HEK293 (cell line): ENCODE data around the gene OTUD1.

ENCODE experiments used
- CTCF ChIA-PET: fragments of 350-600 bp; formaldehyde crosslinking; extraction: SDS; loops from one replicate; lab custom pipeline; 2021; ENCODE audit warnings: antibody characterized with exemption; lab: Yijun Ruan, JAX
- POLR2A ChIA-PET: fragments of 300-600 bp; formaldehyde crosslinking; extraction: SDS; loops from one replicate; lab custom pipeline; 2020; ENCODE audit warnings: antibody characterized with exemption, inconsistent platforms; lab: Yijun Ruan, JAX
- H3K27ac ChIP-seq: fragments of 200-500 bp; sonication (Bioruptor generic); 2 replicates; pipeline ENCODE4 v1.5.1; 2014; ENCODE audit warnings: low read depth, low read length, control low read depth, inconsistent platforms; ENCODE audit errors: extremely low read depth
- H3K36me3 ChIP-seq, 2 experiments: fragments of 200-500 bp in 1 of 2; sonication (Bioruptor generic) in 1 of 2; 1 replicate in 1 of 2; 2 replicates in 1 of 2; pipeline ENCODE4 v1.5.1; 2014 to 2017; ENCODE audit warnings: inconsistent platforms in 2 of 2, low read length in 2 of 2; ENCODE audit not compliant: control insufficient read depth in 2 of 2, insufficient read depth in 1 of 2
- H3K4me1 ChIP-seq: fragments of 200-500 bp; sonication (Bioruptor generic); 2 replicates; pipeline ENCODE4 v1.5.1; 2014; ENCODE audit warnings: mild to moderate bottlenecking, low read length, inconsistent platforms; ENCODE audit not compliant: control insufficient read depth, insufficient read depth
- H3K4me3 ChIP-seq: 2 replicates; pipeline ENCODE4 v1.5.1; 2011; ENCODE audit warnings: low read depth, mild to moderate bottlenecking, control low read depth, low read length, moderate library complexity
- H3K9me3 ChIP-seq: fragments of 200-500 bp; sonication (Bioruptor generic); 2 replicates; pipeline ENCODE4 v1.5.1; 2014; ENCODE audit warnings: low read depth, low read length, inconsistent platforms; ENCODE audit not compliant: control insufficient read depth, insufficient read depth
- INSM2 ChIP-seq: fragments of 450-650 bp; formaldehyde crosslinking; IDR thresholded peaks from 2 replicates; pipeline ENCODE4 v1.5.1; 2016; ENCODE audit warnings: missing biosample characterization, missing genetic modification characterization
- REPIN1 ChIP-seq: fragments of 450-650 bp; formaldehyde crosslinking; IDR thresholded peaks from 2 replicates; pipeline ENCODE4 v1.5.1; 2017; ENCODE audit warnings: missing biosample characterization, missing genetic modification characterization, low read depth
- REST ChIP-seq: fragments of 450-650 bp; formaldehyde crosslinking; IDR thresholded peaks from 2 replicates; pipeline ENCODE4 v1.5.1; 2016; ENCODE audit warnings: missing biosample characterization, missing genetic modification characterization
- ZBTB20 ChIP-seq: fragments of 450-650 bp; formaldehyde crosslinking; IDR thresholded peaks from 2 replicates; pipeline ENCODE4 v1.5.1; 2016; ENCODE audit warnings: missing biosample characterization, missing genetic modification characterization
- ZBTB7A ChIP-seq: fragments of 450-650 bp; formaldehyde crosslinking; IDR thresholded peaks from 2 replicates; pipeline ENCODE4 v1.5.1; 2016; ENCODE audit warnings: low read depth, missing biosample characterization, missing genetic modification characterization
- ZBTB8A ChIP-seq: fragments of 450-650 bp; formaldehyde crosslinking; IDR thresholded peaks from 2 replicates; pipeline ENCODE4 v1.5.1; 2016; ENCODE audit warnings: missing biosample characterization, missing genetic modification characterization
- ZFP3 ChIP-seq: fragments of 450-650 bp; formaldehyde crosslinking; IDR thresholded peaks from 2 replicates; pipeline ENCODE4 v1.5.1; 2016; ENCODE audit warnings: low read depth, missing biosample characterization, missing genetic modification characterization
- ZFP37 ChIP-seq: fragments of 450-650 bp; formaldehyde crosslinking; IDR thresholded peaks from 2 replicates; pipeline ENCODE4 v1.5.1; 2016; ENCODE audit warnings: missing biosample characterization, missing genetic modification characterization
- ZNF112 ChIP-seq: fragments of 450-650 bp; formaldehyde crosslinking; IDR thresholded peaks from 2 replicates; pipeline ENCODE4 v1.5.0; 2017; ENCODE audit warnings: missing biosample characterization, missing genetic modification characterization
- ZNF148 ChIP-seq: fragments of 450-650 bp; formaldehyde crosslinking; IDR thresholded peaks from 2 replicates; pipeline ENCODE4 v1.5.0; 2017; ENCODE audit warnings: missing biosample characterization, missing genetic modification characterization, borderline replicate concordance
- ZNF155 ChIP-seq: fragments of 450-650 bp; formaldehyde crosslinking; IDR thresholded peaks from 2 replicates; pipeline ENCODE4 v1.5.1; 2016; ENCODE audit warnings: missing biosample characterization, missing genetic modification characterization
- ZNF274 ChIP-seq, 2 experiments: fragments of 200-500 bp in 1 of 2; fragments of 450-650 bp in 1 of 2; sonication (Bioruptor generic) in 1 of 2; formaldehyde crosslinking in 1 of 2; IDR thresholded peaks; 2 replicates each; pipeline versions ENCODE4 v1.5.1 to v1.6.1; 2014 to 2016; ENCODE audit warnings: borderline replicate concordance in 1 of 2, inconsistent platforms in 1 of 2, low read length in 1 of 2, missing biosample characterization in 1 of 2, missing genetic modification characterization in 1 of 2
- ZNF510 ChIP-seq: fragments of 450-650 bp; formaldehyde crosslinking; IDR thresholded peaks from 2 replicates; pipeline ENCODE4 v1.5.1; 2018; ENCODE audit warnings: mild to moderate bottlenecking, missing genetic modification characterization, missing biosample characterization; ENCODE audit not compliant: insufficient replicate concordance
- ZNF600 ChIP-seq: fragments of 450-650 bp; formaldehyde crosslinking; IDR thresholded peaks from 2 replicates; pipeline ENCODE4 v1.5.1; 2016; ENCODE audit warnings: missing biosample characterization, missing genetic modification characterization
- ZNF623 ChIP-seq: fragments of 450-650 bp; formaldehyde crosslinking; IDR thresholded peaks from 2 replicates; pipeline ENCODE4 v1.5.1; 2016; ENCODE audit warnings: missing biosample characterization, missing genetic modification characterization
- ZNF624 ChIP-seq: fragments of 450-650 bp; formaldehyde crosslinking; IDR thresholded peaks from 2 replicates; pipeline ENCODE4 v1.5.1; 2017; ENCODE audit warnings: missing biosample characterization, missing genetic modification characterization
- ZNF629 ChIP-seq: fragments of 450-650 bp; formaldehyde crosslinking; IDR thresholded peaks from 2 replicates; pipeline ENCODE4 v1.5.1; 2017; ENCODE audit warnings: missing biosample characterization, missing genetic modification characterization
- ZNF645 ChIP-seq: fragments of 450-650 bp; formaldehyde crosslinking; IDR thresholded peaks from 2 replicates; pipeline ENCODE4; 2016; ENCODE audit warnings: missing biosample characterization, missing genetic modification characterization
- ZNF768 ChIP-seq: fragments of 450-650 bp; formaldehyde crosslinking; IDR thresholded peaks from 2 replicates; pipeline ENCODE4 v1.5.1; 2018; ENCODE audit warnings: missing biosample characterization, mild to moderate bottlenecking, missing genetic modification characterization
- ZNF776 ChIP-seq: fragments of 450-650 bp; formaldehyde crosslinking; IDR thresholded peaks from 2 replicates; pipeline ENCODE4 v1.5.0; 2017; ENCODE audit warnings: missing biosample characterization, missing genetic modification characterization, borderline replicate concordance
- ZNF843 ChIP-seq: fragments of 450-650 bp; formaldehyde crosslinking; IDR thresholded peaks from 2 replicates; pipeline ENCODE4 v1.5.1; 2016; ENCODE audit warnings: missing biosample characterization, missing genetic modification characterization
- ZSCAN30 ChIP-seq: fragments of 450-650 bp; IDR thresholded peaks from 2 replicates; pipeline ENCODE4 v1.5.1; 2018; ENCODE audit warnings: missing biosample characterization, mild to moderate bottlenecking, missing genetic modification characterization, moderate library complexity

The OTUD1 gene

GRCh38 chr10:23452033-23452655, 13.3 kb downstream of the OTUD1 start:
- no peaks in the 10 kb centered on the region for H3K9me3 ChIP-seq
- no peaks in the 10 kb centered on the region for H3K36me3 ChIP-seq
- POLR2A ChIA-PET: no interaction called here
- CTCF ChIA-PET: interaction anchor here (0.7 to 1.3 kb wide), 3 partner anchors 10 to 137 kb away, joined by 3 to 4 read pairs (median 3); no protein-coding TSS in a partner anchor
- H3K4me3 ChIP-seq: no peak overlapping the region
- no peaks in the 10 kb centered on the region for H3K4me1 ChIP-seq
- H3K27ac ChIP-seq: no peak overlapping the region
- TF ChIP-seq ZFP3 (no peak), ZNF768 (tag by site-specific recombination) (no peak), ZNF148 (tag by site-specific recombination) (no peak), REST (tag by site-specific recombination) (no peak), ZNF843 (tag by site-specific recombination) (no peak), ZBTB20 (no peak), ZNF776 (tag by site-specific recombination) (no peak)

GRCh38 chr10:23453465-23453864, 14.6 kb downstream of the OTUD1 start:
- Histone ChIP-seq H3K27ac (no peak overlapping the region), H3K36me3 (no peaks in the 10 kb centered on the region), H3K4me3 (no peak overlapping the region), H3K4me1 (no peaks in the 10 kb centered on the region), H3K9me3 (no peaks in the 10 kb centered on the region)
- CTCF ChIA-PET: interaction anchor here (1.3 kb wide), 1 partner anchor 139 kb away, joined by 4 read pairs; no protein-coding TSS in a partner anchor
- POLR2A ChIA-PET: no interaction called here
- no peak for TF ChIP-seq ZBTB7A
- TF ChIP-seq REPIN1 (tag by site-specific recombination): no peak
- no peak for TF ChIP-seq ZNF600 (tag by site-specific recombination)
- TF ChIP-seq ZNF112 (tag by site-specific recombination): no peak
- TF ChIP-seq ZNF155 (tag by site-specific recombination): no peak
- no peak for TF ChIP-seq ZNF629 (tag by site-specific recombination)
- TF ChIP-seq ZNF274 (IDR thresholded peaks at IDR 0.05; ENCODE audit: low read length): no peak
- no peak for TF ChIP-seq ZNF274 (tag by site-specific recombination; IDR thresholded peaks at IDR 0.05; ENCODE audit: borderline replicate concordance)
- TF ChIP-seq ZFP37 (tag by site-specific recombination): no peak
- no peak for TF ChIP-seq ZNF645 (tag by site-specific recombination)
- no peak for TF ChIP-seq INSM2 (tag by site-specific recombination)
- TF ChIP-seq ZNF510 (tag by site-specific recombination): no peak
- TF ChIP-seq ZBTB8A (tag by site-specific recombination): no peak
- no peak for TF ChIP-seq ZSCAN30
- no peak for TF ChIP-seq ZNF148 (tag by site-specific recombination)
- no peak for TF ChIP-seq ZNF624
- no peak for TF ChIP-seq ZNF623
